HG03045 (cell line): Measurements from ENCODE around the gene CCDC187.
"Not testable (repeated sequence)": the region's sequence is repeated elsewhere in the genome, so short reads cannot be mapped to it uniquely, and the experiment has no call there.

Experiments
- ATAC-seq: cut with Tn5 transposase; IDR thresholded peaks from one replicate; pipeline ENCODE4 v1.9.1; 2021; ENCODE audit warnings: mild to moderate bottlenecking, moderate library complexity; ENCODE audit not compliant: unreplicated experiment

CCDC187 gene

DNA sequence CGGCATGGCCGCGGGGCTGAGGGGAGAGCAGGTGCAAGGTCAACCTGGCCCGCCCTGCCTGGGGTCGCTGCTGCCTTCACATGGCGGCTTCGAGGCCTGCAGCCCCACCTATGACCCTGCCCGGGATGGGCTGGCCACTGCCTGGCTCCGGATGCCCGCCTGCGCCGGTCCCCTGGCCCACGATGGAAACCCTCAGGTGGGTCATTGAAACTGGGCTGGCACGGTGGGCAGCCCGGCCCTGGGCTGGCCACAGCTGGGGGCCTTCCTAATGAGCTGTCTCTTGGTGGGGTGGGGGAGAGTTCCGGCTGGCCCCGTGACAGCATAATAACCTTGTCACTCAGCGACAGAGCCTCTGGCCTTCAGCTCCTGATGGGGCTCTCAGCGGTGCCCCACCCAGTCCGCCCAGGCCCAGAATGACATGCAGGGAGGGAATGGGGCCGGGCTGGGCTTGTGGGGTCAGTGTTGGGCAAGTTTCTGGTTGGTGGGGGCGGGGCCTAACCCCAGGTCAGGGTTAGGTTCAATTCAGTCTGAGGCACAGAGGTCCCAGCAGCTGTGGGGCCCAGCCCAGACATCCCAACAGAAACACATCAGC, at the start of gene CCDC187:
Gene CCDC187 (minus strand): TSS at position 270 of the 592 bp plus-strand sequence. CDS start 264 bp downstream, at position 6.
- no peak for ATAC-seq

DNA sequence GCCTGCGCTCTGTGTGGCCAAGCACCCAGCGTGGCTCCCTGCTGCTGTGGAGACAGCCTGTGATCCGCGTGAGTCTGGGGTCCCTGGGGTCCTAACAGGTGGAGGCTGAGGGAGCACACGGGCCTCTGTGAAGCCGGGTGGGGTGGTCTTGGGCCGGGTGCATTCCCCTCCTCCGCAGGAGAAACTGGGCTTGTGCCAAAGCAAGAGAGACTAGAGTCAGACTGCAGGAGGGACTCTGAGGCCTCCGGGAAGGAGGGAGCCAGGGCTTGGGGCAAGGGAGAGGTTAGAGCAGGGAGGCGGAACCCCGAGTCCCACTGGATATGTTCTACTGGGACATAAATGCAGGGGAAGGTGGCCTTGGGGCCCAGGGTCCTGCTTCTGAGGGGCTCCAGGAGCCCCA, 49.2 kb upstream of the CCDC187 start:
- ATAC-seq: no peak

DNA sequence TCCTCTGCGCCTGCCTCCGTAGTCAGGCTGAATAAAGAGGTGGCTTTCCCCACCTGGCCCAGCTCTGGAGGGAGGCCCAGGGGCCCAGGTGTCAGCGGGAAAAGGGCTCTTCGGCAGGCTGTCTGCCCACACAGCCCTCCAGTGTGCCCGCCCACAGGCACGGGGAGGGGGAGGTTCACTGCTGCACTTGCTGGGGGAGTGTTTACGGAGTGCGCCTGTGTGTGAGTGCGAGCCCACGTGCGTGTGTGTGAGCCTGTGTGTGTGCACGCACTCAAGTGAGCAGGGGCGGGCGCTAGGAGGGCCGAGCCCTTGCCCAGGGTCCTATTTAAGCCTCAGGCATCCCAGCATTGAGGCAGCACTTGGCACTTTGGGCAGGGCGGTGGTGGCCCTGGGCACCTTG, 48.8 kb upstream of the CCDC187 start:
- no peak for ATAC-seq

DNA sequence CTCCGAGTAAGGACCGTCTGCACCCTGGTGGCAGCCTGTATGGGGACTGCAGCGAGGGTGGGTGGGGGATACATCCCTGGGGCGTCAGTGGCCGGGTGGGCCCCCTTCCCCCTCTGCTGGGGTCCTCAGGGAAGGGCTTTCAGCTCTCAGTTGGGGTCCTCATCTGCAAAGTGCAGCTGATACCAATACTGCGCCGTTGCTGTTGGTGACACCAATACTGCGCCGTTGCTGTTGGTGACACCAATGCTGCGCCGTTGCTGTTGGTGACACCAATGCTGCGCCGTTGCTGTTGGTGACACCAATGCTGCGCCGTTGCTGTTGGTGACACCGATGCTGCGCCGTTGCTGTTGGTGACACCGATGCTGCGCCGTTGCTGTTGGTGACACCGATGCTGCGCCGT, 48.0 kb upstream of the CCDC187 start:
- ATAC-seq: not testable (repeated sequence)

DNA sequence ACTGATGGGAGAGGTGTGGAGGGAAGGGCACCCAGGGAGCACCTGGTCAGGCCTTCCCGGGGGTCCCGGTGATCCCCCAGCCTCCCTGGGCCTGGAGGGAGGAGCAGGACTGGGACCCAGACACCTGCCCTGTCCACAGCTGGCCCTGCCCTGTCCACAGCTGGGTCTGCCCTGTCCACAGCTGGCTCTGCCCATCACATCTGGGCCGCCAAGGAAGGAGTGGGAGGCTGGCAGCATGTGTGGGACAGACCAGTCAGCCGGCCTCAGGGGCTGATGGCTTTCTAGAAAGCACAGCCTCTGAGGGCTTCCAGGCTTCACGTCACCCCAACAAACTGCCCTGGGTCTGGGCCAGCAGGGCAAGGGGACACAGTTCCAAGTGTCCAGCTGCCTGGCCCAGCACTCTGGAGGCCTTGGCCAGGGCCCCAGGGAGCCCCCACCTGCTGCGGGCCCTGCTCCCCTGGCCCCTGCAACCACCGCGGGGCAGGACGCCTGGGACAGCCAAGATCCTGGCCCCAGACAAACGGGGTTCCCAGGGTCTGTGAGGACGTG, 47.4 kb upstream of the CCDC187 start:
- ATAC-seq: no peak

DNA sequence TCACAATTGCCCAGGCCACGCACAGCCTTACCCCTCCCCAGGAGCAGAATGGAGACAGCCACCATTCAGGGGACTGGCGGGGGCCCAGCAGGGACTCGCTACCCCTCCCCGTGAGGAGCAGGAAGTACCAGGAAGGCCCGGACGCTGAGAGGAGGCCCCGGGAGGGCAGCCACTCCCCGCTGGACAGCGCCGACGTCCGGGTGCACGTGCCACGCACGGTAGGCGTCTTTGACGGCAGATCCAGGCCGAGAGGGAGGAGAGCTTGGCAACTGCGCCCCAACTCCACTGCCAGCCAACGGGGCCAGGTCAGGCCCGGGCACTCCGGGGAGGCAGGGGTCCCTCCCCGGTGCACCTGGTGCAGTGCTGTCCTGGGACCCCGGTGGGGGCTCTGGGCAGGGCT, 45.7 kb upstream of the CCDC187 start:
- ATAC-seq: no peak

DNA sequence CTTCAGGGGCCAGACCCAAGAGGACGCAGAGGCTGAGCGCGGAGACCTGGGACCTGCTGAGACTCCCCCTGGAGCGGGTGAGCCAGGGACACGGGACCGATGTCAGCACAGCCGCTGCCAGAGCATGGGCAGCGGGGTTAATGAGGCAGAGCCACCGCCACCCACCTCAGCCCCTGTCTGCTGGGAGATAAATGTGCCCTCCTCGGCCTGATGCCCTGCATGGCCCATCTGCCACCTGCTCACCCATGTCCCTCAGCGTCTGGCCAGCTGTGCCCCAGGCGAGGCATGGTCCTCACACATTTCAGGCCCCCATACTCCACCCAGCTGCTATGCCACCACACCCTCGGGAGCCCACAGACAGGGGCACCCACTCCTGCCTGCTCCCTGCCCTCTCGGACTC, 44.8 kb upstream of the CCDC187 start:
- no peak for ATAC-seq

DNA sequence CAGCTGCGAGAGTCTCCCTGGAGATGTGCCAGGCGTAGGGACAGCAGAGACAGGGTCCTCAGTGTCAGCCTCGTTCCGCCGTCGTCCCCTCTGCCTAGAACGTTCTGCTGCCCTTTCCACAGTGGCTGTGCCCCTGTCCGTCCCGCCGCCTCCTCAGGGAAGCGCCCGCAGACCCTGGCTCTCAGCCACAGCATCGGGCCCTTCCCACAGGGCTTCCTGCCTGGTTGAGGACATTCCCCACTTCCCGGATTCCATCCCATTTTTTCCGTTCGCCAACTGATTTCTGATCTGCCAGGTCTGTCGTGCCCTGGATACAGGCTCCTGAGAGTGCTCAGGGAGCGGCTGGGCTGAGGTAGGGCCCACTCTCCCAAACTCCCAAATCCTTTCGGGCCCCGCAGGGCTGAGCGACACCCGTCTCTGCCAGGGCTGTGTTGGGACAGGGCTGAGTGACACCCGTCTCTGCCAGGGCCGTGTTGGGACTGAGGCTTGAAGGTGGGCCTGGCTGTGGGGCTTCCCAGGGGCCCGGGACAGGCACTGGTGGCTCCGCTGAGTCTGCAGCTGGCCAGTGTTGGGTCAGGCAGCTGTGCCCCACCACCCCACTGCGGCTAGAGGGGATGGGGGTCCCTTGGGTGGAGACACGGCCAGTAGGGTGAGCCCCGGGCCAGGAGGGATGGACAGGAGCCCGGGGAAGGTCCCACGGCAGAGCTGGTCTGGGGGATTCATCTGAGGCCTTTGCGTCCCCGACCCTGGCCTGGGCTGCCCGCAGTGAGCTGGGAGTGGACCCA, 43.8 kb upstream of the CCDC187 start:
- ATAC-seq: no peak

DNA sequence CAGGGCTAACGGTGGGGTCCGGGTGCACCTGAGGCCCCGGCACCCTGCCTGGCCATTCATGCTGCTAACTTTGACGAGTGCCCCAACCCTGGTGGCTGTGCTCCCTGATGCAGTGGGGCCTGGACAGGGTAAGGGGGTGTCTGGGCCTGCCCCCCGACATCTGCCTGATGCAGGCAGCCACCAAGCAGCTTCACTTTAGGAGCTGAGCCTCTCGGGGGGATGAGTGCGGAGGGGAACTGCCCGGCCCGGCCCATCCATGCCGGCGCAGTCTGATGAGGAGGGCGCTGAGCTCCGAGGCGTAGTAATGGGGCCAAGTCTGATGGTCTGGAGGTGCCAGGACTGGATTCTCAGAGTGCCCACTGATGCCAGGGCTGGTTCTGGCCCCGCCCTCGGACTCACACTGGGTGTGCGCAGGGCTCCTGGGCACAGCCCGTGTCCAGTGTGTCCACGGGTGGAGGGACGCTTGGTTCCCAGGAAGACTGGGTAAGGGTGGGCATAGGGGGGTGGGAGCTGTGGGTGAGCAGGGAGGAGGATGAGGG, 43.1 kb upstream of the CCDC187 start:
- no peak for ATAC-seq

DNA sequence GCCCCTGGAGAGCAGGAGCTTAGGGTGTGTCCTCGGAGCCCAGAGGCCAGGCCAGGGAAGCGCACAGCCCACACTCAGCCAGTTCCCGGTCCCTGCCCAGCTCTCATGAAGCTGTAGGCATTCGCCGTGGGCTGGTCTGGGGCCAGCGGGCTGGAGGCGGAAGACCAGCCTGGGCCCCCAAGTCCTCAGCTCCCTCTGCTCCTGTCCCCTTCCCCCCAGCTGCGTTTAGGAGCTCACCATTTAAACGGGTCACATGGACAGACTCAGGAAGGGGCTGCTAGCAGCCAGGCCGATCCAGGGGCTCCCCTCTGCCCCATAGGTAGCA, 42.2 kb upstream of the CCDC187 start:
- no peak for ATAC-seq

DNA sequence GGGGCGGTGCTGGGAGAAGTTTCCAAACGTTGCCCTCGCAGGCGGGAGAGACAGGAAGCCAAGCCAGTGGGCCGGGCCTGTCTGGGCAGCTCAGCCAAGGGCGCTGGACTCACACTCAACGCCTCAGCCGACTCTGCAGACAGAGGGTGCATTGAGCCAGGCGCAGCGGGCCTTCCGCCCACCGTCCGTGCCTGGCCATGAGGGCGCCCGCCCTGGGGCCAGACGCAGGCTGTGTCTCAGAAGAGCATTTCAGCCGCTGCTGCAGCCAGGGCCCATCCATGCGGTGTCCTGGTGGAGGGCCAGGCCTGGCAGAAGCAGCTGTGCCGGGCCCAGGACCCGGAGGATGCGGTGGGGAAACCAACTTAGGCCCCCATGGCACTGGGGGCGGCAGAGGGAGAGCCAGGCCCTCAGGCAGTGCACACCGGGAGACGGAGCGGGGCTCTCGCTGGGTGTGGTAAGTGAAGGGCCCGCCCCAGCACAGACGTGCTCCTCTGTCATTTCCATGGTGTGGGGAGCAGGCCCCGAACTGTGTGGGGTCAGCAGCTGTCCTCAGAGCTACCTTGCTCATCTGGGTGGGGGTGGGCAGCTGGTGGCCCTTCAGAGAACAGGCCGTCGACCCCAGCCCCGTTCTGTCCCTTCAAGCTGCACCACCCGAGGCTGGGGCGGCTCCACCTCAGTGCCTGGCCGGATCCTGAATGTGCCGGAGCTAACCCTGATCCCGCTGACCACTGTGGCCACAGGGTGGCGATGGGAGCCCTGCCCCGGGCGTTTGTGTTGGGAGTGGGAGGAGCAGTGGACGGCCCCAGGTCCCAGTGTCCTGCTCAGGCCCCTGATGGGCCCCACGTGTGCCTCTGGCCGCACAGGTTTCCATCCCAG, 41.6 kb upstream of the CCDC187 start:
- no peak for ATAC-seq

DNA sequence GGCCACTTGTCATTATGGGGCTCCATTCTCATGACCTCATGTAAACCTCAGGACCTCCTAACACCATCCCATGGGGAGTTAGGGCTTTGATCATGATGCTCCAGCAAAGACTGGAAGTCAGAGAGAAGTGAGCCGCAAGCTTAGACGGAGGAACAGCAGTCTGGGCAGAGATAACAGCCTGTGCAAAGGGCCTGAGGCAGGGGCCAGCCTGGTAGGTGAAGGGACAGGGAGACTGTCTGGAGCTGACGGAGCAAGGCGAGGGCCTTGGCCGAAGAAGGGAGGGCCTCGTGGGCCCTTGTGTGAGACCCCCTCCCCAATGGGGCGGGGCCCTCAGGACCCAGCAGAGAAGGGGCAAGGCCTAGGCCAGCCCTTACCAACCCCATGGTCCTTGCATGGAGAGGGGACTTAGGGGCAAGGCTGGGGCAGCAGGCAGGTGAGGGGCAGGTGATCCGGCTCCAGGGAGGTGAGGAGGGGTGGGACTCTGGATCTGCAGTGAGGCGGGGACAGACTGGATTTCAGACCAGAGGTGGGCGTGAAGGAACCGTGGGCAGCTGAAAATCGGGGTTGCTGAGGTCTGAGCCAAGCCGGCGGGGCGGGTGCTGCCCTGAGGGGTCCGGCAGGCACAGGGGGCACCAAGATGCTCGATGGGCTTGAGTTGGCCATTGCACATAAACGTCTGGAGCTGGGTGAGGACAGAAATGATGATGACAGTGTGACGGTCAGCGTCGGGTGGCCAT, 40.8 kb upstream of the CCDC187 start:
- no peak for ATAC-seq

DNA sequence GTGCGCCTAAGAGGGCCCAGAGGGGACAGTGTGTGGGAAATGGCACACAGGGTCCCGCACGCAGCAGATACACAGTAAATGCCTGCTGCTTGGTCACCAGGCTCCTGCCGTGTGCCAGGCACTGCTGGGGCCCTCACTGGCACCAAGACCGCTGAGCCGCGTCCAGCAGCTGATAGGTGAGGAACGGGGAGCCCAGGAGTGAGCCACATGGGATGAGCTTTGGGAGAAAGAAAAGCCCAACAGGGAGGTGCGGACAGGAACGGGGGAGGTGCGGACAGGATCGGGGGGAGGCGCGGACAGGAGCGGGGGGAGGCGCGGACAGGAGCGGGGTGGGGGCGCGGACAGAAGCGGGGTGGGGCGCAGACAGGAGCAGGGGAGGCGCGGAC, 40.0 kb upstream of the CCDC187 start:
- ATAC-seq: no peak

DNA sequence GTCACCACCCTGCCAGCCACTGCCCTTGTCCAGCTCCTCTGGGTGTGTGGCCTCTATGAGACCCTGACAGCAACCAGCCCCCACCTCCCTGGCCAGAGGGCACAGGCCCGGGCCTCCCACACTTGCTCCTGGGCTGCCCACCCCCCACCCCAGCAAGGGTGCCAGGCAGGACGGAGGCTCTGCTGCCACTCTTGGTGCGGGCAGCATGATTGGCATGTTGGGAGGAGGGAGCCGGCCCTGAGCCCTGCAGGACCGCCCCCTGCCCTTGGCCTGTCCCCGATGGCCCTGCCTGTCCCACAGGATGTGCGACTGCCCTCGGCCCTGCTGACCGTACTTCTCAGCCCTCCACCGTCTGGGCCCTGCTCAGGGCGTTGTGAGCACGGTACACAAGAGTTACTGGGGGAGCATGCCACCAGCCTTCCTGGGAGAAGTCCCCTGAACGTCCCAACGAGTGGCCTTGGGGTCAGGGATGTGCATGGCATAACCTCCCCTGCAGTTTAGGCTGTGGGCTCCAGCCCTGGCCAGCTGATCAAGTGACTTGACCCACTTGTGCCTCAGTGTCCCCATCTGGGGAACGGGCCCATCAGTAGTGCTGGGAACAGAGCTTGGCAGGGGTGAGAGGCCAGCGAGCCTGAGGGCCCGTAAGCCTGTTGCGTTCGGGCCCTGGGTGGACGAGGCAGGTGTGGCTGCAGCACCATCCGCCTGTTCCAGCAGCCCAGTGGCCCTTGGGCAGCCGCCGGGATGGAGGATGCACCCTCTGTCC, 39.4 kb upstream of the CCDC187 start:
- no peak for ATAC-seq

DNA sequence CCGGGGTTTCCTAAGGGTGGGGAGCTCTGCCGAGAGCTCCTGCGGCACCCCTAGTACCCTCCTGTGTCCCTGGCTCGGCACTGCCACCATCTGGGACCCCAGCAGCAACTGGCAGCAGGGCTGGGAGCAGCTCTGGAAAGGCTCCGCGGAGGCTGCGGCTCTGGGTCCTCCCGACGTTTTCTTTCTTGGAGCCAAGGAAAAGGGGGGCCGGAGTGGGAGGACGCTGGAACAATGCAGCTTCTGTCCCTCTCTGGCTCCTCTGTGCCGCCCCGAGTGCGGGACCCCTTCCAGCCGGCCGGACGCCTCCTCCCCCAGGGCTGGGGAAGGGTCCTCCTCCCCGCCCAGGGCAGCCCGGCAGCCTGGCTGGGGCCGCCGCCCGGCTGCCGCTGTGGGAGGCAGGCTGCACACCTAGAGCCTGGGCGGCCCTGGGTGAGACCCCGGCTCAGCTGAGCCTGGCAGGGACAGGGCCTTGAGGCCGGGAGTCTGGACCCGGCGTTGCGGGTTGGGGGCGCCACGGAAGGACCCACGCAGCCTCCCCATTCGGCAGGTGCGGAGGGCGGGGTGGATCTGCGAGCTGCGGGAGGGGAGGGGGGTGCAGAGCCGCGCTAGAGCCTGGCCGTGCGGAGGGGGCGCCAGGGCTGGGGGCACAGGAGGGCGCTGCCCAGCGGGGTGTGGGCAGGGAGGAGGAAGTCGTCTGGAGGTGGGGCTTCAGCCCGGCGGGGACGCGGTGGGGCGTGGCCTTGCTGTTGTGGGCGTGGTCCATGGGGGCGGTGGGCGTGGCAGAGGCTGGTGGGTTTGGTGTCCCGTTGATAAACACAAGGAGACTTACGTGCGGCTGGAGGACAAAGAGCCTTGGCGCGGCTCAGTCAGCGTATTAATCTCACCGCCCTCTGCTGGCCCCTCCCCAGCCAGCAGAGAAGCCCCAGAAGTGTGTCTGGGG, 38.6 kb upstream of the CCDC187 start:
- ATAC-seq: no peak

DNA sequence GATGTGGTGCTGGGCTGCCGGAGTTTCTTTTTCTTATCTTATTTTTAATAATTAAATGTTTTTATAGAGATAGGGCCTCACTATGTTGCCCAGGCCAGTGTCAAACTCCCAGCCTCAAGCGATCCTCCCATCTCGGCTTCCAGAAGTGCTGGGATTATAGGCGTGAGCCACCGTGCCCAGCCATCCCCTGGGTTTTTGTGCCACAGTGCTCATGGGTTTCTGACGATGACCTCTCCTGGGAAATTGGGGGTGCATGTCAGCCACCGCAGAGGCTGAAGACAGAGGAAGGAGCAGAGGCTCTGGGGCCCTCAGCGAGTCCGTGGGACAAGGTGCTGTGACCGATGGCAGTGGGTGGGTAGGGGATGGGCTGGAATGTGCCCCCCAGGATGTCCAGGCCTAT, 37.9 kb upstream of the CCDC187 start:
- no peak for ATAC-seq

DNA sequence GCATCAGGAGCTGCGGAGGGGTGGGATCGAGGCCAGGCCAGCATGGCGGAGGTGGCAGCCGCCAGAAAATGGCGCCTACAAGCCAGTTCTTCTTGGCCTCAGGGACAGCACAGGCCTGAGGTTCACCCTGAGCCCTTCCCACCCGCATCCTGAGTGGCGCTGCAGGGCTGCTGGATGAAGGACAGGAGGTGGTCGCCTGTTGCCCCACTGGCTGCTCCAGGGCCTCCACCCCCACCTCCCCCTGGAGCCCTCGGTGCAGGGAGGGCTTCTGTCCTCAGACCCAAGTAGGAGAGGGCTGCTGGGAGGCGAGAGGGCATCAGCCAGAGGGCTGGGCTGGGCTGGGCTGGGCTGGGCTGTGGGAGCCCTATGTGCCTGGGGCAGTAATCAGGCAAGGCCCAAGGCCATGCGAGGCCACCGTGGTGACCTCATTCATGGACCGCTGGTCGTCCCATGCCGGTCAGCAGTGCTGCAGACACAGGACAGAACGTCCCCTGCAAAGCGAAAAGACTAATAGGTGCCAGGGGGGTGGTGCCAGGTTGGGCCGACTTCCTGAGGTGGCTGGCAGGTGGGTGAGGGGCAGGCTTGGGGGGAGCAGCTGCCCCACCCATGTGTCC, 37.3 kb upstream of the CCDC187 start:
- no peak for ATAC-seq

DNA sequence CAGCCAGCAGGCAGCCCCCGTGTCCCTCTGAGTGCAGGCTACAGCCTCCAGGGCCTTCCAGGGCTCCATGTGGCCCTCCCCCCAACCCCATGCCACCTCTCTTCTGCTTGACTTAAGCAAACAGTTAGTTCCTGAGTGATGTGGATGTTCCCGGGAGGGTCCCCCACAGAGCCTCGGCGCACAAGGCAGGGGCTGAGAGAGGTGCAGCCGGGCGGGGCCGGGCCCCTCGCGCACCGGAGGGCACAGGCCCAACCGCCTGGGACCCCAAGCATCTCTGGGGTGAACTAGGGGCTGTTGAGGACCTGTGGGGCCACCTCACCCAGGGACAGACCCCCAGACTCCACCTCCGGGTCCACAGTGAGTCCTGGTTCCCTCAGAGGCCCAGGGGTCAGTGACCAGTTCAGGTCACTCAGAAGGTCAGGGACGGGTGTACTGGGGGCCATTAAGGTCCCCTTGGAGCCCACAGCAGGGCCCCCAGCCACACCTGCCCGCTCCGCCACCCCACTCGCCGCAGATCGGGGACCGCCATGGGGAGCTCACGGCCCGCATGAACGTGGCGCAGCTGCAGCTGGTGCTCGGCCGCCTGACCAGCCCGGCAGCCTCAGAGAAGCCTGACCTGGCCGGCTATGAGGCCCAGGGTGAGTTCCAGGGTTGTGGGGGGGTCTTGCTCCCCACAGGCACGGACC, 36.6 kb upstream of the CCDC187 start:
- no peak for ATAC-seq
